Measurements from ENCODE around the gene ZNF322.

ZNF322 gene

GRCh38 chr6:26613201-26613600 lies 46.3 kb downstream of the ZNF322 start:
- no peak for DNase-seq

DNA sequence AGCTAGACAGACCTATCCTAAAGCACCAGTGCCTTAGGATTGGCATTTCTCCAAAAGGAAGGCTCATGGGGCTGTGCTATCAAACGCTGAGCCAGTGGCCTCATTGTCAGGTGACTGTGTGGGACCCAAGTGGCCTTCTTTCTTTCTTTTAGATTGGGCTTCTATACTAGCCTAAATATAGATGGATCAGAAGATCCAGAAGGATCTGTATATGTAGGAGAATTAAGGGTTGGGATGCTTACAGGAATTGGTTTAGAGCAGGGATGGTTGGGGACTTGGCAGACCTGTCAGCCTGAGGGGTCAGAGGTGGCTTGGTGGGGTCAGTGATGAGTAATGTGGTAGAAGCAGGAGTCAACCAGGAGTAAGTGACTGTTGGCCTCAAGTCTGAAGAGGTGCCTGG lies 47.9 kb downstream of the ZNF322 start:
- DNase-seq: no peak

- no peak for DNase-seq
Measured at GRCh38 chr6:26609463-26609862, 50.1 kb downstream of the ZNF322 start.

DNA sequence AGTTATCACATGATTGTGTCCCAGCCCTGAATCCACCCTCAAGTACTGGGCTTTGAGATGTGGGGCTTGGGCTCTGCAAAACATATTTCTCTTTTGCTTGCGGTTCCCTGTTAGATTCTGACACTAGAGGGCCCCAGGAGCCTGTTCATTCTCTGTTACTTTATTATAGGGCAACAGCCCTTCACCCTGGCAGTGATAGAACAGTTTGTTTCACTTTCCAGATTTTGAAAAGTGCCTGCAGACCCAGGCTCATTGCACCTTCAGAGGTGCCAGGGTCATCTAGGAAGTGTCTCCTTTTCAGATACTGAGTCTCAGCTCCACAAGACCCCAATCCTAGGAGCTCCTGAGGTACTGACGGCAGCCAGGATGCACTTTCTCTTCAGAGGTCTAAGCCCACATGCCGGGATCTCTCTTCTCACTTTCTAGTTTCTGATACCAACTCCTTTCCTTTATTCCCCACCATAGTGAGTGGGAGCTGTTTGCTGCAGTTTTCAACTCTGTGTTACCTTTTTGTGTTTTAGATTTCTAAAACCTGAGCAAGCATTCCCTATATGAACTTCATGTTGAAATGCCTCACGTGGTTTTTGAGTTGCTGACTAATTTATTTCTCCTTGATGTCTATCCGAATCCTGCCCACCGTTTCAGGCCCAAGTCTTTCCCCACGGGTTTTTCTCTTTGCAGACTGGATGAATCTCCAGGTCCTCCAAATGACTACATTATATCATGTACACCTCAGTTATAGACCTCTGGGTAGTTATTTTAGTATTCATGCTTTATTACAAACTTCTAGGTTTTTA lies 51.9 kb downstream of the ZNF322 start:
- DNase-seq: peak; percentile 20

- DNase-seq: no peak
Measured at GRCh38 chr6:26604797-26605196, 54.7 kb downstream of the ZNF322 start.

DNA sequence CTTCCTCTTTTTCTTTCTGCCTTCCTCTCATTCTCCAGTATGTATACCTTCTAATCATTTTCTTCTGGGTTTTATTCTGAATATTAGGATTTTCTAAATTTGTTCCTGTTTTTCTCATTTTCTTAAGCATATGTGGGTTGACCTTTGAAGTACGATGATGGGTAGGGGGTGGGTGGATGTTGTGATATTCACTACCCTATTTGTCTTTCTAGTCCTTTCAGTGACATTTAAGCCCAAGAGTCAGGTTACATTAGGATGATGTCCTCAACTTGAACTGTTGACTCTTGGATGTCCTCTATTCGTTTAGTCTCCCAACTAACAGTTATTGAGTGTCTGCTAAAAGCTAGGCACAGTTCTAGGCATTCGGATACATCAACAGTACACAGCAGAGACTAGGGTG lies 55.5 kb downstream of the ZNF322 start:
- DNase-seq: no peak

GRCh38 chr6:26602262-26602661 lies 57.3 kb downstream of the ZNF322 start:
- DNase-seq: no peak

GRCh38 chr6:26600759-26601158 lies 58.8 kb downstream of the ZNF322 start:
- no peak for DNase-seq

DNA sequence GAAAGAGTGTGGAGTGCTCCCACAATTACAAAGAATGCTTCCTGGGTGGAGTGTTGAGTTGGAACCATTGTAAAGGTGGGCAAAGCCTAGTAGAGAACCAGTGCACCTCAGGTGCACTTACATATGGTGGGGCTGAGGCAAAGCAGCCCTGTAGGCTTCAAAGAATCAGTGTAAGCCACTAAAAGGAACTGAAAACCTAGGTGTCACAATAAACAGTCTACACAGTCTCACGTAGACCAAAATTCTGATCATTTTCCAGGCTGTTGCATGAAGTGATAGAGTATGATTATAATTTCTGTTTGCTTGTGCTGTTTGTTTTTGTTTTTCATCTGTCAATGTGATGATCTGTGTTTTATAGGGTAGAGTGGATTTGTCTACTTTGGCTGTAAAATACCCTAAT lies 60.0 kb downstream of the ZNF322 start:
- no peak for DNase-seq

DNA sequence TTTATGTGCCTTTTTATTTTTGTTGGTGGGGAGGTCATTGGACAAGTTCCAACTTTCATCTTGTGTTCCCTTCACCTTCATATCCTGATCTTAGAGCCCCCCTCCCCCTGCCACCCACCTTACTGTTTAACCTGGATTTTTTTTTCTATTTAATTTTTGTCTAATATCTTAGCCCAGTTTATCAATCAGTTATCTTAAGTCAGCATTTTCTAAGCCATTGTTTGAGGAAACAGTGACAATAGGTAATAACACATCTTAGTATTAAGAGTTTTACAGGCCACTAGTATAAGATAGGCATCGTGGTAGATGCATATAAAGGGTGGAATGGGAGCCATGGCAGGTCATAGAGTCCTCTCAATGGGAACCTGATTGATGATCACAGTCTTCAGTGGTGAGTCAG lies 60.4 kb downstream of the ZNF322 start:
- no peak for DNase-seq

GRCh38 chr6:26598267-26598666 lies 61.3 kb downstream of the ZNF322 start:
- no peak for DNase-seq

- no peak for DNase-seq
Measured at GRCh38 chr6:26597821-26598220, 61.7 kb downstream of the ZNF322 start.

DNA sequence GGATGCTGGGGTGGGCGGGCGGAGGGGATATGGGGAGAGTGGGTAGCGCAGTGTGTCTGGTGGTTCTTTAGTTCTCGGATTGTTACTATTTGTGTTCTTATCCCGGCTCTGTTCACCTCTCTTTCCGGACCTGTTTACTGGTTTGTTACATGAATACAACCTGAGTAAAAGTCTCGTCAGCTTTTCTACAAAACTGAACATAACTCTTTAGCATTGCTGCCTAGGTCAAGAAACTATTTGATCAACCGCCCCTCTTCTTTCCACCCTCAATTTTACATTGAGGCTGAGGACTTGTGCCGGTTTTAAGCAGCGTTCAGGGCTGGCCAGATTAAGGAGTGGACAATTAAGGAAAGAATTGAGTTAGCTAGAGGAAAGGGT lies 62.2 kb downstream of the ZNF322 start:
- DNase-seq: no peak

DNA sequence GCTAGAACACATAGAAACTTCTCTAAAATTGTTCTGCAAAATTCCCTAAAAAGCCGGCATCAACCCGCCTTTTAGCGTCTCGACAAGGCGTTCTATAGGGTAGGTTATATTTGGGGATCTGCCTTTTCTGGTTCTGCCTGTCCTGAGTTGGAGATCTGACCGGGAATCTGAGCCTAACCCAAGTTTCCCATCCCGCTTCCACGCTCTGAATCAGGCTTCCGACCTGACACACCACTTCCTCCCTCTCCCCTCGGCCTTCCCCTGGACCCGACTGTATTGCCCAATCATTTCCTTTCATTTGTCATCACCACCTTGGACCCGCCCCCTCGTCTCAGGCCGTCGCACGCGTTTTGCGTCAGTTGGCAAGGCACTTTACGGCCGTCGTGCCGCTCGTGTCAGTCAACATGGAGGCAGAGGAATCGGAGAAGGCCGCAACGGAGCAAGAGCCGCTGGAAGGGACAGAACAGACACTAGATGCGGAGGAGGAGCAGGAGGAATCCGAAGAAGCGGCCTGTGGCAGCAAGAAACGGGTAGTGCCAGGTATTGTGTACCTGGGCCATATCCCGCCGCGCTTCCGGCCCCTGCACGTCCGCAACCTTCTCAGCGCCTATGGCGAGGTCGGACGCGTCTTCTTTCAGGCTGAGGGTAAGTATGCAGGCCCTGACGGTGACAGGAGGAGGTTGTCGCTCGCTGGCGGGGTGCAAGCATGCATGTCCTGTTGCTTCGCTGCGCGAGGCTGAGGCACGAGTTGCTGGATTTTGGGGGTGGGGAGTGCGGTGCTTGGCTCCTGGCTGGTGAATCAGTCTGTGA lies 62.8 kb downstream of the ZNF322 start, which contains the start of gene ABT1:
Gene ABT1 (plus strand): TSS at position 375 of the 810 bp plus-strand sequence. CDS start 30 bp downstream, at position 405.
- DNase-seq: peak; percentile 91

- peak; percentile 73 for DNase-seq
Measured at GRCh38 chr6:26595669-26596269, 63.8 kb downstream of the ZNF322 start.

DNA sequence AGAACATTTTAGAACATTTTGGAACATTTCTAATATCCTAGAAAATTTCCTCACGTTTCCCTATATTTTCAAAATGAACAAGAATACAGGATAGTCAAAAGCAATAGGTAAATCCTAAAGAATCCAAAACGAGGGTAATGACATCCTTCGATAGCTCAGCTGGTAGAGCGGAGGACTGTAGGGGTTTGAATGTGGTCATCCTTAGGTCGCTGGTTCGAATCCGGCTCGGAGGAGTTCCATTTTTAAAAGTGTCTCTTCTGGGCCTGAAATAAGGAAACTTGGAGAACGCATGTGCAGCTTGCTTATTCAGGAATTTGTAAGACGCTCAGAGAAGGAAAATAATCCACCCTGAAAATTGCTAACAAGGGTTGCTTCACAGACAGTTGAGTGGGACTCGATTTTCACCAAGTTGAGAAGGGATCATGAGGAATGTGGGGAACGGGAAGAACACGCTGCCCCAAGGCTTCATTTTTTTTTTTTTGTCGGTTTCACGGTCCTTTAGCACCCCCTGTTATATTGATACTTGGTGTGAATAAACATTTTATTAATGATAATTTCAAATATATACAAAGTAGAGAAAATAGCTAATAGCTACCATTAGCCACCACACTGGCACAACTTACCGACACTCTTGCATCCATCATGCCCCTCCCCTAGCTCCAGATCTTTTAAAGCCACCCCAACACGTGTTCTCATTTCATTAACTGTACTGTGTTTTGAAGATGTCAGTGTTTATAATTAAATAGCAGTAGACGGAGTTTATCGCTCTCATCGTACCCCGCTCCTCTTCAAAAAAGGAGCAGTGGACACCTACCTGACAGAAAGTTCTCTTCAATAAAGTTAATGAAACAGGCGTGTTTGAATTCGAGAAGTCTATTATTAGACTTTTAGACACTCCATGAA lies 64.6 kb downstream of the ZNF322 start:
- no peak for DNase-seq

DNA sequence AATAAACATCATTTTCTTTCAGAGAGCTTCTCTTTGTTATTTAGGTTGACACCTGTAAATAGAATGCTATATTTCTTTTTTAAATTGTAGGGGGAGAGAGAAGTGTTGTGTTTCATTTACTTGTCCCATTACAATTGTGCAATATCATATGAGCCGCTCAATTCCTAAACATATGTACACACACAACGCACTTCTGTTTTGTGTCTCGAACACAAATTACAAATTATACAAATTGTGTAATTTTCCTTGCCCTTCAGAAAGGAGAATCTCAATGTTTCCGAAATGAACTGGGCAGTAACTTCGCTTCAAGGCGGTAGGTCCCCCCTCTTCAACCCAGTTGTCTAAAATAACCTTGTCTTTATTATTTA lies 65.4 kb downstream of the ZNF322 start:
- DNase-seq: no peak

- DNase-seq: no peak
Measured at GRCh38 chr6:26593278-26594130, 66.0 kb downstream of the ZNF322 start.

DNA sequence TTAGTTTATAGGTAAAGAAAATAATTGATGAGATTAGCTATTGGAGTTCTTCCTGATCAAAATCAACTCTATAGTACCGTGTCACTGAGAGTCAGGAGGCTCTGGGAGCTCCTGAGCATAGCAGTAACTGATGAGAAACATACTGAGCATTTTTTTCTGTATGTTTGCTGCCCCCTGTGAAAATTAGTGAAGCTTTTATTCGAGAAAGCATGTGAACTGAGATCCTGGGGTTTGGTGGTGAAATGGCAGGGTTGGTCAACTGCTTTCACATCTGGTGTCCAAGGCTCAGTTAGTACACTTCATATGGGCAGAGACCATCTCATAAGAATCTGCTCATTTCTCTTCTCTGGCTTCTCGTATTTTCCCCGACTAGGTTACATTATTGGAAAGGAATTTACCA lies 66.9 kb downstream of the ZNF322 start:
- DNase-seq: no peak

GRCh38 chr6:26588965-26589364 lies 70.6 kb downstream of the ZNF322 start:
- no peak for DNase-seq

Data from NCI-H1092 (cell line).